Tibial artery (tissue), 4 donors: ENCODE measurements around the gene DSE.

Source experiments
- DNase-seq, 2 donors: peaks; one replicate each; pipeline ENCODE4 v3.0.0-alpha.2; 2019
- H3K27ac ChIP-seq, 2 donors: fragments of 200-600 bp; sonication (generic) in 1 of 2; 1 replicate in 1 of 2; 2 replicates in 1 of 2; pipeline ENCODE4 v1.5.1; 2018 to 2019; ENCODE audit warnings: mild to moderate bottlenecking in 1 of 2
- H3K27me3 ChIP-seq, 2 donors: fragments of 200-600 bp; sonication (generic) in 1 of 2; one replicate each; pipeline versions ENCODE4 v1.5.1 to v1.6.0; 2016 to 2019
- H3K36me3 ChIP-seq, 3 donors: fragments of 200-600 bp; sonication (generic) in 2 of 3; one replicate each; pipeline ENCODE4 v1.5.1; 2016 to 2019; ENCODE audit warnings: mild to moderate bottlenecking in 2 of 3
- H3K4me1 ChIP-seq, 4 donors: fragments of 200-600 bp; sonication (generic) in 2 of 4; 1 replicate in 3 of 4; 2 replicates in 1 of 4; pipeline ENCODE4 v1.5.1; 2016 to 2019
- H3K4me3 ChIP-seq, 2 donors: fragments of 200-600 bp; sonication (generic) in 1 of 2; 1 replicate in 1 of 2; 2 replicates in 1 of 2; pipeline ENCODE4 v1.5.1; 2018 to 2019; ENCODE audit warnings: mild to moderate bottlenecking in 2 of 2
- H3K9me3 ChIP-seq, 3 donors: fragments of 200-600 bp; sonication (generic) in 1 of 3; one replicate each; pipeline ENCODE4 v1.5.1; 2016 to 2019
- intact Hi-C: fragments of 100-400 bp; cut with DNase I; formaldehyde crosslinking; loops from one replicate; pipeline ENCODE4 v1.15.0; 2023; ENCODE audit warnings: low total_unique reads
- TF ChIP-seq, protein P1 (sequence below), 2 experiments: fragments of 200-600 bp in 1 of 2; fragments of 450-650 bp in 1 of 2; IDR thresholded peaks; one replicate each; pipeline ENCODE4 v1.5.1; 2017 to 2019; ENCODE audit warnings: antibody characterized with exemption in 2 of 2, mild to moderate bottlenecking in 1 of 2, moderate library complexity in 1 of 2

DSE gene

GRCh38 chr6:116364321-116364720 lies 6.4 kb upstream of the DSE start:
- H3K4me1 ChIP-seq, result peaks cover 0 to 10% (median 0%) of the 10 kb centered on the region in 4 donors
- H3K9me3 ChIP-seq, result no peaks in the 10 kb centered on the region
- H3K36me3 ChIP-seq, result no peaks in the 10 kb centered on the region
- TF ChIP-seq, protein P1, sequence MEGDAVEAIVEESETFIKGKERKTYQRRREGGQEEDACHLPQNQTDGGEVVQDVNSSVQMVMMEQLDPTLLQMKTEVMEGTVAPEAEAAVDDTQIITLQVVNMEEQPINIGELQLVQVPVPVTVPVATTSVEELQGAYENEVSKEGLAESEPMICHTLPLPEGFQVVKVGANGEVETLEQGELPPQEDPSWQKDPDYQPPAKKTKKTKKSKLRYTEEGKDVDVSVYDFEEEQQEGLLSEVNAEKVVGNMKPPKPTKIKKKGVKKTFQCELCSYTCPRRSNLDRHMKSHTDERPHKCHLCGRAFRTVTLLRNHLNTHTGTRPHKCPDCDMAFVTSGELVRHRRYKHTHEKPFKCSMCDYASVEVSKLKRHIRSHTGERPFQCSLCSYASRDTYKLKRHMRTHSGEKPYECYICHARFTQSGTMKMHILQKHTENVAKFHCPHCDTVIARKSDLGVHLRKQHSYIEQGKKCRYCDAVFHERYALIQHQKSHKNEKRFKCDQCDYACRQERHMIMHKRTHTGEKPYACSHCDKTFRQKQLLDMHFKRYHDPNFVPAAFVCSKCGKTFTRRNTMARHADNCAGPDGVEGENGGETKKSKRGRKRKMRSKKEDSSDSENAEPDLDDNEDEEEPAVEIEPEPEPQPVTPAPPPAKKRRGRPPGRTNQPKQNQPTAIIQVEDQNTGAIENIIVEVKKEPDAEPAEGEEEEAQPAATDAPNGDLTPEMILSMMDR (IDR thresholded peaks at IDR 0.05), result no peak
- no peaks in the 10 kb centered on the region for H3K27me3 ChIP-seq
- H3K4me3 ChIP-seq, result no peak overlapping the region
- H3K27ac ChIP-seq, result no peak overlapping the region
- no peak for DNase-seq
- intact Hi-C loops, result no loop called here

GRCh38 chr6:116365743-116366142 lies 5.0 kb upstream of the DSE start:
- Histone ChIP-seq H3K9me3 (no peaks in the 10 kb centered on the region), H3K27me3 (no peaks in the 10 kb centered on the region), H3K4me1 (peaks cover 0 to 17% (median 4%) of the 10 kb centered on the region in 4 donors), H3K4me3 (no peak overlapping the region), H3K36me3 (no peaks in the 10 kb centered on the region), H3K27ac (no peak overlapping the region)
- intact Hi-C loops, result no loop called here
- TF ChIP-seq, protein P1 (IDR thresholded peaks at IDR 0.05), result no peak
- DNase-seq, result no peak

DNA sequence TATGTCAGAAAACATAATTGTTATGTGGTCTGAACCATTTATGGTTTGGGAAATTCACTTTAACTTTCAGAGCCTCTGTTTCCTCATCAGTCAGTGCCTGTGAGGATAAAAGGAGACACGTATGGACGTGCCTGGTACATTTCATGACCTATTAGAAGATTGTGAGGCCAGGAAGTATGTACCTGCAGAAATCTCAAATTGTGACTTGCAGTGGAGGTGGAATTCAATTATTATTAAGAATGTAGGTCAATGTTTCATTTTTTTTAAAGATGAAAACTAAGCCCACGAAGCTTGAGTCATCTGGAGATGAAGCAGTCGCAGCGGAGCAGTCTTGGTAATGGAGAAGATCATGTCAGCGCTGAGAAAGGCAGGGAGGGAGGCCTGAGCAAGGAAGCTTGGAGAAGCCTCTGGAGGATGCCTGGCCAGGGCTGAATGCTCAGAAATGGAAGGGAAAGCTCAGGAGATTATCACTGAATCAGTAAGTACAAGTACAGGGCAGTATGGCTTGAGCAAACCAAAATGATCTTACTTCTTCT lies 3.9 kb upstream of the DSE start:
- H3K36me3 ChIP-seq, result no peaks in the 10 kb centered on the region
- no peak overlapping the region for H3K27ac ChIP-seq
- H3K9me3 ChIP-seq, result no peaks in the 10 kb centered on the region
- intact Hi-C loops, result no loop called here
- H3K4me3 ChIP-seq, result no peak overlapping the region
- H3K27me3 ChIP-seq, result no peaks in the 10 kb centered on the region
- TF ChIP-seq, protein P1 (IDR thresholded peaks at IDR 0.05), result no peak
- peaks cover 0 to 17% (median 4%) of the 10 kb centered on the region in 4 donors for H3K4me1 ChIP-seq
- no peak for DNase-seq

- peak overlapping the region; percentile 94 to 98 for H3K27ac ChIP-seq
- no peak for DNase-seq
- peaks cover 0 to 9% (median 4%) of the 10 kb centered on the region in 4 donors for H3K4me1 ChIP-seq
- no peaks in the 10 kb centered on the region for H3K9me3 ChIP-seq
- TF ChIP-seq, protein P1 (IDR thresholded peaks at IDR 0.05), result no peak
- H3K36me3 ChIP-seq, result no peaks in the 10 kb centered on the region
- no peaks in the 10 kb centered on the region for H3K27me3 ChIP-seq
- peak overlapping the region; percentile 90 to 93 for H3K4me3 ChIP-seq
- intact Hi-C loops, result no loop called here
These were observed 1.2 kb upstream of the DSE start for GRCh38 chr6:116369540-116369939.

DNA sequence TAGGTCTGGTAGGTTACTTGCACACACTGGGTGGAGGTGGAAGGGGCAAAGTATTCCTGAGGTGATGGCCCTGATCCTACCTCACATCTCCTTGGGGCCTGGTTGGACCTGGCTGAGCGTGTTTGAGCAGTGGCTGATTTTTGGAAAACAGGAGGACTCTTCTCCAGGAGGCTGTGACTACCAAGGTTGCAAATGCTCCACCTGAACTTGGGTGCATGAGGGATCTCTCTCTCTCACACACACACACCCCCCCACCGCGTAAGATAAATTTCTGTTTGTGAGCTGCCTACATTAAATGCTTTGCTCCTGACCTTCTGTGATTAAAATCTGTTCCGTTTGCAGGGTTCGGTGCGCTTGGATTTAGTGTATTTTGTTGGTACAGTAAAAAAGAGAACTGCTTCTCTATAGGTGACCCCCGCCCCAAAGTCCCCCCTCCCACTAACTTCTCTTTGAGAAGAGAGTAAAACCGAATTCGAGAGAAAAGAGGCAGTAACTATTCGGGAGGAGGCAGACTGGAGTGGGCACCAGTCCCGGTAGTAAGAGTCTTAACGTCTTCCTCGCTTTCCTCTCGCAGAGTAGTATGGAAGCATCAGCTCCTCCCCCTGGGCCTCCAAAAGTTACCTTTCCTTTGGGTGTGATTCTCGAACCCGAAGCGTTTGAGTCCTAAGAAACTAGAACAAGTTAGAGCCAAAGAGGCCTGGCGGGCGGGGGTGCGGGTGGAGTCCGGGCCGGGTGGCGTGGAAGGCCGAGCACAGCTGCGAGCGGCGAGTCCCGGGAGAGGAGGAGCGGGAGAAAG lies 585 bp upstream of the DSE start:
- intact Hi-C loops, result loop anchor here (10.0 kb wide), 1 partner anchor 145 kb away; the partner anchor contains the start of gene CALHM5
- no peak for DNase-seq

More for the DNA sequence above, 585 bp upstream of the DSE start:
- Histone ChIP-seq H3K4me3 (peak overlapping the region; percentile 90 to 93), H3K27ac (peak overlapping the region; percentile 94 to 98), H3K27me3 (no peaks in the 10 kb centered on the region), H3K36me3 (no peaks in the 10 kb centered on the region), H3K4me1 (peaks cover 0 to 9% (median 4%) of the 10 kb centered on the region in 4 donors), H3K9me3 (no peaks in the 10 kb centered on the region)
- TF ChIP-seq, protein P1 (IDR thresholded peaks at IDR 0.05), result no peak
